Natural killer cell (primary cell): Measurements from ENCODE around the gene C8G. TPM values are rescaled to one million over a fixed set of nuclear protein-coding genes. Genes with fewer than 3 reads are reported as not detected.

Experiments
- ATAC-seq, 3 donors: fragments of 150-1000 bp in 2 of 3; fragments of 200-7000 bp in 1 of 3; cut with Tn5 transposase; 1 replicate in 1 of 3; 2 replicates in 2 of 3; pipeline ENCODE4 v1.10.0; 2021; ENCODE audit warnings: mild to moderate bottlenecking in 2 of 3, moderate library complexity in 2 of 3
- DNase-seq, 2 donors: peaks; one replicate each; pipeline versions ENCODE4 v3.0.0 to v3.0.0-alpha.2; 2013 to 2021; ENCODE audit warnings: mixed read lengths in 1 of 2
- H3K27ac ChIP-seq: one replicate; pipeline ENCODE4 v1.5.1; 2013; ENCODE audit warnings: mild to moderate bottlenecking, low read length
- H3K27me3 ChIP-seq: one replicate; pipeline ENCODE4 v1.6.1; 2013; ENCODE audit warnings: low read length; ENCODE audit not compliant: control insufficient read depth, insufficient read depth
- H3K36me3 ChIP-seq: one replicate; pipeline ENCODE4 v1.6.1; 2013; ENCODE audit warnings: low read length; ENCODE audit not compliant: control insufficient read depth, insufficient read depth
- H3K4me1 ChIP-seq: one replicate; pipeline ENCODE4 v1.6.1; 2013; ENCODE audit warnings: low read length; ENCODE audit not compliant: control insufficient read depth, insufficient read depth
- H3K4me3 ChIP-seq: one replicate; pipeline ENCODE4 v1.5.1; 2013; ENCODE audit warnings: low read length
- H3K9me3 ChIP-seq: one replicate; pipeline ENCODE4 v1.6.1; 2013; ENCODE audit warnings: low read length; ENCODE audit not compliant: control insufficient read depth, insufficient read depth
- H3K27ac Mint-ChIP-seq, 2 donors: one replicate each; pipeline ENCODE4 v1.8.0; 2022; ENCODE audit warnings: mild to moderate bottlenecking in 2 of 2, mixed read lengths in 2 of 2, moderate library complexity in 1 of 2
- H3K27me3 Mint-ChIP-seq, 2 donors: one replicate each; pipeline ENCODE4 v1.8.0; 2022; ENCODE audit warnings: low read depth in 2 of 2, mixed read lengths in 2 of 2
- H3K36me3 Mint-ChIP-seq: one replicate; pipeline ENCODE4 v1.8.0; 2022; ENCODE audit warnings: mixed read lengths
- H3K4me1 Mint-ChIP-seq, 2 donors: one replicate each; pipeline ENCODE4 v1.8.0; 2022; ENCODE audit warnings: mixed read lengths in 2 of 2
- H3K4me3 Mint-ChIP-seq: one replicate; pipeline ENCODE4 v1.8.0; 2022; ENCODE audit warnings: mild to moderate bottlenecking, moderate library complexity, mixed read lengths
- H3K9me3 Mint-ChIP-seq, 2 donors: one replicate each; pipeline ENCODE4 v1.8.0; 2022; ENCODE audit warnings: mixed read lengths in 2 of 2
- CTCF ChIP-seq: fragments of 200-600 bp; IDR thresholded peaks from one replicate; pipeline ENCODE4 v1.8.0; 2022; ENCODE audit warnings: antibody characterized with exemption
- WGBS: methylation state at CpG from one replicate; pipeline ENCODE4 v1.1.7; 2013; ENCODE audit warnings: missing lambda C conversion rate; ENCODE audit not compliant: insufficient coverage; 5-methylcytosine and 5-hydroxymethylcytosine counted together
- intact Hi-C: fragments of 100-400 bp; cut with micrococcal nuclease; formaldehyde crosslinking; loops from one replicate; pipeline ENCODE4 v1.14.2; 2022
- total RNA-seq, 4 donors: library from RNA; stranded (reverse); fragments of 120-200 nt in 1 of 4; gene quantifications; one replicate each; pipeline versions ENCODE4 v1.2.3 to v1.2.4, GENCODE V29; 2013 to 2022

Gene C8G
- total RNA-seq, 3 donors from 2014 or later (not counting 1 experiment from before 2014, with no cell fraction given), result 3.9 to 8.5 (median 7.3) TPM

- H3K36me3 Mint-ChIP-seq, result no peaks in the 10 kb centered on the region
- H3K4me1 Mint-ChIP-seq, result peaks cover 35 to 73% of the 10 kb centered on the region in 2 donors
- Histone ChIP-seq H3K9me3 (no peaks in the 10 kb centered on the region), H3K36me3 (no peaks in the 10 kb centered on the region), H3K27ac (peak overlapping the region; percentile 34), H3K4me1 (peaks cover 94% of the 10 kb centered on the region), H3K27me3 (no peaks in the 10 kb centered on the region), H3K4me3 (no peak overlapping the region)
- H3K4me3 Mint-ChIP-seq, result peak overlapping the region; percentile 28
- ATAC-seq, result no peak
- H3K9me3 Mint-ChIP-seq, result no peaks in the 10 kb centered on the region
- H3K27ac Mint-ChIP-seq, result peak overlapping the region; percentile 76 to 85
- no peaks in the 10 kb centered on the region for H3K27me3 Mint-ChIP-seq
- DNase-seq, result no peak
- intact Hi-C loops, result no loop called here
- 77% methylated on average over 11 of the region's 11 CpGs for WGBS
- TF ChIP-seq CTCF, result no peak
Measured at GRCh38 chr9:136962701-136963248, 17.7 kb downstream of the C8G start.

- no peak for DNase-seq
- intact Hi-C loops, result no loop called here
- no peak for ATAC-seq
- no peaks in the 10 kb centered on the region for H3K36me3 ChIP-seq
- WGBS, result 94% methylated on average over 15 of the region's 15 CpGs
- peaks cover 35 to 68% of the 10 kb centered on the region in 2 donors for H3K4me1 Mint-ChIP-seq
- no peak overlapping the region for H3K4me3 ChIP-seq
- no peak overlapping the region for H3K27ac ChIP-seq
- peaks cover 88% of the 10 kb centered on the region for H3K4me1 ChIP-seq
- peak overlapping the region; percentile 76 to 85 for H3K27ac Mint-ChIP-seq
- no peaks in the 10 kb centered on the region for H3K36me3 Mint-ChIP-seq
- no peaks in the 10 kb centered on the region for H3K27me3 ChIP-seq
- H3K4me3 Mint-ChIP-seq, result peak overlapping the region; percentile 28
- H3K27me3 Mint-ChIP-seq, result no peaks in the 10 kb centered on the region
- H3K9me3 Mint-ChIP-seq, result no peaks in the 10 kb centered on the region
- H3K9me3 ChIP-seq, result no peaks in the 10 kb centered on the region
- TF ChIP-seq CTCF, result no peak
Measured at GRCh38 chr9:136963341-136963740, 18.3 kb downstream of the C8G start.

- peaks cover 35 to 64% of the 10 kb centered on the region in 2 donors for H3K4me1 Mint-ChIP-seq
- DNase-seq, result no peak
- H3K4me3 Mint-ChIP-seq, result no peak overlapping the region
- Histone ChIP-seq H3K27me3 (no peaks in the 10 kb centered on the region), H3K36me3 (no peaks in the 10 kb centered on the region), H3K4me1 (peaks cover 84% of the 10 kb centered on the region), H3K4me3 (no peak overlapping the region), H3K9me3 (no peaks in the 10 kb centered on the region), H3K27ac (no peak overlapping the region)
- H3K9me3 Mint-ChIP-seq, result no peaks in the 10 kb centered on the region
- intact Hi-C loops, result no loop called here
- TF ChIP-seq CTCF, result no peak
- no peak for ATAC-seq
- no peaks in the 10 kb centered on the region for H3K27me3 Mint-ChIP-seq
- WGBS, result 95% methylated on average over 11 of the region's 12 CpGs
- H3K27ac Mint-ChIP-seq, result no peak overlapping the region
- no peaks in the 10 kb centered on the region for H3K36me3 Mint-ChIP-seq
Measured at GRCh38 chr9:136963751-136964150, 18.7 kb downstream of the C8G start.

GRCh38 chr9:136964171-136964689 lies 19.2 kb downstream of the C8G start:
- DNase-seq (no peak), ATAC-seq (no peak)
- no peaks in the 10 kb centered on the region for H3K27me3 ChIP-seq
- no peaks in the 10 kb centered on the region for H3K36me3 ChIP-seq
- Mint-ChIP-seq H3K4me1 (peaks cover 35 to 59% of the 10 kb centered on the region in 2 donors), H3K4me3 (no peak overlapping the region), H3K27me3 (no peaks in the 10 kb centered on the region), H3K27ac (peak overlapping the region in 1 of 2 donors; percentile 22), H3K9me3 (no peaks in the 10 kb centered on the region), H3K36me3 (no peaks in the 10 kb centered on the region)
- no peak overlapping the region for H3K27ac ChIP-seq
- TF ChIP-seq CTCF, result no peak
- WGBS, result 81% methylated on average over 22 of the region's 22 CpGs
- intact Hi-C loops, result no loop called here
- no peaks in the 10 kb centered on the region for H3K9me3 ChIP-seq
- H3K4me3 ChIP-seq, result no peak overlapping the region
- peaks cover 80% of the 10 kb centered on the region for H3K4me1 ChIP-seq
